BJ (cell line): Measurements from ENCODE around the gene CNTROB. TPM values are rescaled to one million over a fixed set of nuclear protein-coding genes. Genes with fewer than 3 reads are reported as not detected.

Source experiments
- CTCF ChIA-PET: fragments of 350-600 bp; formaldehyde crosslinking; extraction: SDS; loops from one replicate; lab custom pipeline; 2021; ENCODE audit warnings: antibody characterized with exemption, inconsistent platforms; lab: Yijun Ruan, JAX
- POLR2A ChIA-PET: fragments of 300-600 bp; sonication (Branson Sonifier 250); formaldehyde crosslinking; extraction: SDS; loops from one replicate; lab custom pipeline; 2021; ENCODE audit warnings: antibody characterized with exemption; lab: Charles Lee
- DNase-seq: peaks from one replicate; pipeline ENCODE4 v3.0.0-alpha.2; 2011; ENCODE audit warnings: low read depth
- H3K27me3 ChIP-seq: 2 replicates; pipeline ENCODE4 v1.6.0; 2011; ENCODE audit warnings: low read length; ENCODE audit not compliant: control insufficient read depth, insufficient read depth
- H3K36me3 ChIP-seq: 2 replicates; pipeline ENCODE4 v1.5.1; 2011; ENCODE audit warnings: low read length; ENCODE audit not compliant: control insufficient read depth, insufficient read depth
- H3K4me3 ChIP-seq: 2 replicates; pipeline ENCODE4 v1.5.1; 2011; ENCODE audit warnings: low read depth, mild to moderate bottlenecking, control low read depth, low read length
- CTCF ChIP-seq: IDR thresholded peaks from 2 replicates; pipeline ENCODE4 v1.5.1; 2011; ENCODE audit warnings: low read depth, mild to moderate bottlenecking, control low read depth, inconsistent platforms, low read length, moderate library complexity; ENCODE audit not compliant: insufficient read depth
- polyA minus RNA-seq: library from RNA; depleted of rRNA, polyadenylated mRNA; stranded (reverse); fragments of >200 nt; gene quantifications from 2 replicates; pipeline ENCODE4 v1.2.3, GENCODE V29; 2011; rRNA and poly(A)+ RNA removed
- polyA plus RNA-seq: library from polyadenylated mRNA; depleted of rRNA; stranded (reverse); fragments of >200 nt; gene quantifications from 2 replicates; pipeline ENCODE4 v1.2.3, GENCODE V29; 2011; rRNA removed

CNTROB gene
- polyA plus RNA-seq, result 19.4 and 26.8 TPM in 2 replicates
- 15.0 and 23.9 TPM in 2 replicates for polyA minus RNA-seq

- ChIA-PET CTCF (interaction anchor here (0.6 to 4.9 kb wide), 17 partner anchors 10 to 189 kb away, joined by 3 to 46 read pairs (median 4); partner anchors contain the start of gene RNF227), POLR2A (interaction anchor here (0.6 to 1.0 kb wide), 2 partner anchors 43 to 454 kb away, joined by 3 to 5 read pairs; no protein-coding TSS in a partner anchor)
- peak; percentile 97 for DNase-seq
- peak within 1 kb of the TSS; percentile 68 for H3K4me3 ChIP-seq
- TF ChIP-seq CTCF, result no peak
- peaks cover 1% of the 10 kb centered on the region for H3K36me3 ChIP-seq
- no peaks in the 10 kb centered on the region for H3K27me3 ChIP-seq
Observed at GRCh38 chr17:7931709-7932482, at the start of gene CNTROB, which contains the start of gene TRAPPC1. Gene CNTROB (plus strand): TSS chr17:7932206. CDS start chr17:7933080, 874 bp downstream. Gene TRAPPC1 (minus strand): TSS chr17:7931946. CDS start chr17:7931829, 117 bp downstream.

GRCh38 chr17:7882629-7883028 lies 49.4 kb upstream of the CNTROB start:
- ChIA-PET POLR2A (interaction anchor here (1.4 kb wide), 1 partner anchor 34 kb away, joined by 3 read pairs; no protein-coding TSS in a partner anchor), CTCF (interaction anchor here (0.5 to 1.1 kb wide), 2 partner anchors 55 to 107 kb away, joined by 4 read pairs; no protein-coding TSS in a partner anchor)
- H3K36me3 ChIP-seq, result peaks cover 7% of the 10 kb centered on the region
- no peaks in the 10 kb centered on the region for H3K27me3 ChIP-seq
- no peak for TF ChIP-seq CTCF
- no peak overlapping the region for H3K4me3 ChIP-seq
- DNase-seq, result no peak

GRCh38 chr17:7883781-7884386 lies 48.1 kb upstream of the CNTROB start:
- TF ChIP-seq CTCF, result no peak
- ChIA-PET POLR2A (interaction anchor here (0.6 to 1.4 kb wide), 2 partner anchors 33 to 34 kb away, joined by 3 to 5 read pairs; no protein-coding TSS in a partner anchor), CTCF (interaction anchor here (1.0 kb wide), 2 partner anchors 68 to 173 kb away, joined by 3 read pairs; no protein-coding TSS in a partner anchor)
- H3K36me3 ChIP-seq, result peaks cover 7% of the 10 kb centered on the region
- H3K4me3 ChIP-seq, result peak overlapping the region; percentile 74
- no peaks in the 10 kb centered on the region for H3K27me3 ChIP-seq
- no peak for DNase-seq

- TF ChIP-seq CTCF, result no peak
- Histone ChIP-seq H3K27me3 (no peaks in the 10 kb centered on the region), H3K4me3 (peak overlapping the region; percentile 74), H3K36me3 (peaks cover 7% of the 10 kb centered on the region)
- ChIA-PET CTCF (interaction anchor here (1.0 kb wide), 1 partner anchor 172 kb away, joined by 3 read pairs; no protein-coding TSS in a partner anchor), POLR2A (no interaction called here)
- no peak for DNase-seq
Observed at GRCh38 chr17:7884581-7885366, 47.2 kb upstream of the CNTROB start.
